Activated CD4-positive, alpha-beta memory T cell treated with anti-CD3 and anti-CD28 coated beads for 36 hours (primary cell): Measurements from ENCODE around the gene ZNF865. TPM values are rescaled to one million over a fixed set of nuclear protein-coding genes. Genes with fewer than 3 reads are reported as not detected.

ENCODE experiments used
- total RNA-seq, 2 experiments: library from RNA; stranded (reverse); gene quantifications; one replicate each; pipeline ENCODE4 v1.2.3, GENCODE V29; 2021

Gene ZNF865
- total RNA-seq, 2 experiments from 2014 or later: 12.0 to 13.3 TPM

Other genes starting within 250 kb of the ZNF865 start
- not detected for gene GARIN5B, start 242.4 kb upstream of the ZNF865 start, total RNA-seq
- gene IL11, start 235.2 kb upstream of the ZNF865 start, total RNA-seq: under 1 TPM; 0.17 to 0.39 TPM
- gene TMEM190, start 228.8 kb upstream of the ZNF865 start, total RNA-seq: not detected
- gene TMEM238, start 221.4 kb upstream of the ZNF865 start, total RNA-seq: 1 to 10 TPM; 6.3 to 7.0 TPM
- 1,000 to 10,000 TPM; 2,630 to 2,642 TPM for gene RPL28, start 219.7 kb upstream of the ZNF865 start, total RNA-seq
- 100 to 1,000 TPM; 267 to 275 TPM for gene UBE2S, start 197.9 kb upstream of the ZNF865 start, total RNA-seq
- gene SHISA7, start 162.3 kb upstream of the ZNF865 start, total RNA-seq: not detected
- 10 to 100 TPM; 24.6 to 24.7 TPM for gene ISOC2, start 144.0 kb upstream of the ZNF865 start, total RNA-seq
- gene C19orf85, start 140.9 kb upstream of the ZNF865 start, total RNA-seq: not detected
- 1 to 10 TPM; 5.8 to 6.9 TPM for gene ZNF628, start 129.0 kb upstream of the ZNF865 start, total RNA-seq
- 10 to 100 TPM in 1 of 2 experiments, 1 to 10 TPM in 1; 8.5 to 12.9 TPM for gene NAT14, start 120.5 kb upstream of the ZNF865 start, total RNA-seq
- under 1 TPM in 1 of 2 experiments, not detected in 1; 0.33 TPM for gene SSC5D, start 117.2 kb upstream of the ZNF865 start, total RNA-seq
- not detected for gene SBK2, start 68.5 kb upstream of the ZNF865 start, total RNA-seq
- gene SBK3, start 60.1 kb upstream of the ZNF865 start, total RNA-seq: not detected
- 1 to 10 TPM; 6.6 to 6.7 TPM for gene ZNF579, start 24.8 kb upstream of the ZNF865 start, total RNA-seq
- gene FIZ1, start 6.1 kb upstream of the ZNF865 start, total RNA-seq: 10 to 100 TPM; 13.8 to 13.9 TPM
- gene ZNF524, start 5.4 kb upstream of the ZNF865 start, total RNA-seq: 10 to 100 TPM; 21.5 to 25.1 TPM
- 1 to 10 TPM; 3.9 to 4.4 TPM for gene ZNF784, start 18.9 kb downstream of the ZNF865 start, total RNA-seq
- 10 to 100 TPM; 23.4 to 23.5 TPM for gene ZNF580, start 35.4 kb downstream of the ZNF865 start, total RNA-seq
- 10 to 100 TPM; 19.2 to 20.1 TPM for gene ZNF581, start 38.0 kb downstream of the ZNF865 start, total RNA-seq
- 1 to 10 TPM; 3.6 to 4.0 TPM for gene CCDC106, start 42.6 kb downstream of the ZNF865 start, total RNA-seq
- 100 to 1,000 TPM; 249 to 251 TPM for gene U2AF2, start 49.4 kb downstream of the ZNF865 start, total RNA-seq
- 10 to 100 TPM; 36.0 to 36.1 TPM for gene EPN1, start 69.6 kb downstream of the ZNF865 start, total RNA-seq
- not detected for gene NLRP9, start 132.8 kb downstream of the ZNF865 start, total RNA-seq
- not detected for gene RFPL4A, start 153.4 kb downstream of the ZNF865 start, total RNA-seq
- not detected for gene RFPL4AL1, start 163.5 kb downstream of the ZNF865 start, total RNA-seq
- gene NLRP11, start 226.4 kb downstream of the ZNF865 start, total RNA-seq: not detected
- gene NLRP4, start 230.9 kb downstream of the ZNF865 start, total RNA-seq: not detected